Measurements from ENCODE around the gene DENND2C. TPM values are rescaled to one million over a fixed set of nuclear protein-coding genes. Genes with fewer than 3 reads are reported as not detected.
A peak's percentile ranks its signal among the peaks of the same experiment; 100 is the strongest.
"Not testable (repeated sequence)": the region's sequence is repeated elsewhere in the genome, so short reads cannot be mapped to it uniquely, and the experiment has no call there.

Gene DENND2C
- total RNA-seq, 1 donor from 2014 or later, result 0.84 TPM

- DNase-seq (ENCODE audit: low read depth), result peak; percentile 94
- no peak for TF ChIP-seq CTCF (IDR thresholded peaks at IDR 0.05; ENCODE audit: insufficient read depth, low read length, poor library complexity, severe bottlenecking)
- Histone ChIP-seq H3K4me3 (ENCODE audit: low read depth, low read length) (peak within 1 kb of the TSS; percentile 87), H3K36me3 (ENCODE audit: control insufficient read depth, insufficient read depth, low read length) (no peaks in the 10 kb centered on the region), H3K27me3 (ENCODE audit: control insufficient read depth, insufficient read depth, low read length) (no peaks in the 10 kb centered on the region)
Measured at GRCh38 chr1:114581335-114582287, 88.2 kb downstream of the DENND2C start, which contains the start of gene BCAS2. BCAS2 (minus strand) TSS chr1:114581615; CDS start chr1:114581591, 24 bp downstream.

- no peak for DNase-seq (ENCODE audit: low read depth)
- no peak overlapping the region for H3K4me3 ChIP-seq (ENCODE audit: low read depth, low read length)
- no peak for TF ChIP-seq CTCF (IDR thresholded peaks at IDR 0.05; ENCODE audit: insufficient read depth, low read length, poor library complexity, severe bottlenecking)
- H3K27me3 ChIP-seq (ENCODE audit: control insufficient read depth, insufficient read depth, low read length), result no peaks in the 10 kb centered on the region
- H3K36me3 ChIP-seq (ENCODE audit: control insufficient read depth, insufficient read depth, low read length), result no peaks in the 10 kb centered on the region
Measured at GRCh38 chr1:114574365-114574764, 95.5 kb downstream of the DENND2C start.

- Histone ChIP-seq H3K36me3 (ENCODE audit: control insufficient read depth, insufficient read depth, low read length) (no peaks in the 10 kb centered on the region), H3K27me3 (ENCODE audit: control insufficient read depth, insufficient read depth, low read length) (no peaks in the 10 kb centered on the region), H3K4me3 (ENCODE audit: low read depth, low read length) (no peak overlapping the region)
- no peak for DNase-seq (ENCODE audit: low read depth)
- TF ChIP-seq CTCF (IDR thresholded peaks at IDR 0.05; ENCODE audit: insufficient read depth, low read length, poor library complexity, severe bottlenecking), result no peak
Measured at GRCh38 chr1:114564141-114564540, 105.7 kb downstream of the DENND2C start.

- not testable (repeated sequence) for H3K4me3 ChIP-seq (ENCODE audit: low read depth, low read length); H3K36me3 ChIP-seq (ENCODE audit: control insufficient read depth, insufficient read depth, low read length); H3K27me3 ChIP-seq (ENCODE audit: control insufficient read depth, insufficient read depth, low read length); DNase-seq (ENCODE audit: low read depth)
Measured at GRCh38 chr1:114562978-114563510, 106.8 kb downstream of the DENND2C start.

- no peak for DNase-seq (ENCODE audit: low read depth)
- TF ChIP-seq CTCF (IDR thresholded peaks at IDR 0.05; ENCODE audit: insufficient read depth, low read length, poor library complexity, severe bottlenecking), result no peak
- H3K27me3 ChIP-seq (ENCODE audit: control insufficient read depth, insufficient read depth, low read length), result no peaks in the 10 kb centered on the region
- no peaks in the 10 kb centered on the region for H3K36me3 ChIP-seq (ENCODE audit: control insufficient read depth, insufficient read depth, low read length)
- no peak overlapping the region for H3K4me3 ChIP-seq (ENCODE audit: low read depth, low read length)
Measured at GRCh38 chr1:114561333-114561732, 108.5 kb downstream of the DENND2C start.

GRCh38 chr1:114559356-114559755 is 110.5 kb downstream of the DENND2C start:
- DNase-seq (ENCODE audit: low read depth), result no peak
- Histone ChIP-seq H3K27me3 (ENCODE audit: control insufficient read depth, insufficient read depth, low read length) (no peaks in the 10 kb centered on the region), H3K36me3 (ENCODE audit: control insufficient read depth, insufficient read depth, low read length) (no peaks in the 10 kb centered on the region), H3K4me3 (ENCODE audit: low read depth, low read length) (no peak overlapping the region)
- TF ChIP-seq CTCF (IDR thresholded peaks at IDR 0.05; ENCODE audit: insufficient read depth, low read length, poor library complexity, severe bottlenecking), result no peak

All from kidney epithelial cell (primary cell).